ENCODE results near the gene KATNAL1. TPM values are rescaled to one million over a fixed set of nuclear protein-coding genes. Genes with fewer than 3 reads are reported as not detected.

The KATNAL1 gene
- total RNA-seq, 1 donor from 2014 or later: 46.9 TPM

DNA sequence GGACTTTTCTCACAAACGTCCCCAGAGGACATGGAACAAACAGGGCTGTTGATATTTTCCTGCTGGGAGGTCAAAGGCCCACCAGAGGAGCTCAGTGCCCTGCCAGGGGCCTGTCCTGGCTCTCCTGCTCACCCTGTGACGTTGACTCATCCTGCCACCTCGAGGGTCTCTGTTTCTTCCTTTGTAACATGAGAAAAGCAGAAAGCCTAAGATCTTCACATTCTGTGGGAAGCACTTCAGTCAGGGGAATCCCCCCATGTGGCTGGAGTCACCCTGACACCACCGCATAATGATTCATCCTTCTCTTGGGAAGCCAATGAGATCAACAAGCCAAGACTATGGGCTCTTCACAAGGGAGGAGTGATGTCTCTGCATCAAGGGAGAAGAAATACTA, 147.9 kb downstream of the KATNAL1 start:
- no peaks in the 10 kb centered on the region for H3K36me3 ChIP-seq
- H3K9me3 ChIP-seq (replicated peaks): no peaks in the 10 kb centered on the region
- H3K27ac ChIP-seq (replicated peaks): no peak overlapping the region
- no peak for DNase-seq
- no peaks in the 10 kb centered on the region for H3K4me1 ChIP-seq
- TF ChIP-seq, protein P1, sequence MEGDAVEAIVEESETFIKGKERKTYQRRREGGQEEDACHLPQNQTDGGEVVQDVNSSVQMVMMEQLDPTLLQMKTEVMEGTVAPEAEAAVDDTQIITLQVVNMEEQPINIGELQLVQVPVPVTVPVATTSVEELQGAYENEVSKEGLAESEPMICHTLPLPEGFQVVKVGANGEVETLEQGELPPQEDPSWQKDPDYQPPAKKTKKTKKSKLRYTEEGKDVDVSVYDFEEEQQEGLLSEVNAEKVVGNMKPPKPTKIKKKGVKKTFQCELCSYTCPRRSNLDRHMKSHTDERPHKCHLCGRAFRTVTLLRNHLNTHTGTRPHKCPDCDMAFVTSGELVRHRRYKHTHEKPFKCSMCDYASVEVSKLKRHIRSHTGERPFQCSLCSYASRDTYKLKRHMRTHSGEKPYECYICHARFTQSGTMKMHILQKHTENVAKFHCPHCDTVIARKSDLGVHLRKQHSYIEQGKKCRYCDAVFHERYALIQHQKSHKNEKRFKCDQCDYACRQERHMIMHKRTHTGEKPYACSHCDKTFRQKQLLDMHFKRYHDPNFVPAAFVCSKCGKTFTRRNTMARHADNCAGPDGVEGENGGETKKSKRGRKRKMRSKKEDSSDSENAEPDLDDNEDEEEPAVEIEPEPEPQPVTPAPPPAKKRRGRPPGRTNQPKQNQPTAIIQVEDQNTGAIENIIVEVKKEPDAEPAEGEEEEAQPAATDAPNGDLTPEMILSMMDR (IDR thresholded peaks at IDR 0.05; ENCODE audit: borderline replicate concordance): no peak
- H3K4me3 ChIP-seq: no peak overlapping the region
- H3K27me3 ChIP-seq (ENCODE audit: low read depth): peaks cover 19% of the 10 kb centered on the region
- intact Hi-C loops (cut with micrococcal nuclease): no loop called here

DNA sequence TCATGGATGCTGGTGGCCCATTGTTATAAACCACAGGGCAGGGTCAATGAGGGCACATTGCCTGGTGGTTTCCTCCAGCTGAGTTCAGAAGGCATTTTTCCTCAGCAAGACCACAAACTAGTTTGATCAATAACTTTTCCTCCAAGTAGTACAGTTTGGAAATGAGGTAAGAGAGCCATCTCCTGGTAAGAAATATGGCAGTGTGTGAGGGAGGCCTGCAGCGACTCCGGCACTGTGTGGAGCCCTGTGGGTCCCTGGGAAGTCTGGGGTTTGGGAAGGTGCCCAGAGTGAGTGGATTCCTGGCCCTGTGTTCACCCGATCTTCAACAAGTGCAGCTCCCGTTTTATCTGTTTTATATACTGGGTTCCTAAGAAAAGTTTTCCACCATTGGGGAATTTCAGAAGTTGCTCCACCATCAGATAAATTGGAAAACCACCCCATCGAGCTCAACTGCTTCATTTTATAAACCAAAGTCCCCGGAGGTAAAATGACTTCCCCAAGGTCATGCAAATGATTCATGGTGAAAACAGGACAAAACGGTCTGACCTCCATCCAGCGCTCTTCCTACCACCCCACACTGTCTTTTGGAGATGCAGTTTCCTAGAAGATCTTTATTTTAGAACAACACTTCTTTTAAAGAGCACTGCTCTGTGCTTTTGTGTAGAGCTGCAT, 148.4 kb downstream of the KATNAL1 start:
- DNase-seq: no peak
- Histone ChIP-seq H3K27me3 (ENCODE audit: low read depth) (peaks cover 19% of the 10 kb centered on the region), H3K36me3 (no peaks in the 10 kb centered on the region), H3K9me3 (replicated peaks) (no peaks in the 10 kb centered on the region), H3K4me3 (no peak overlapping the region), H3K27ac (replicated peaks) (no peak overlapping the region), H3K4me1 (no peaks in the 10 kb centered on the region)
- intact Hi-C loops (cut with micrococcal nuclease): no loop called here
- TF ChIP-seq, protein P1 (IDR thresholded peaks at IDR 0.05; ENCODE audit: borderline replicate concordance): no peak

- H3K27ac ChIP-seq (replicated peaks): no peak overlapping the region
- no peaks in the 10 kb centered on the region for H3K4me1 ChIP-seq
- H3K9me3 ChIP-seq (replicated peaks): no peaks in the 10 kb centered on the region
- H3K36me3 ChIP-seq: no peaks in the 10 kb centered on the region
- DNase-seq: no peak
- TF ChIP-seq, protein P1 (IDR thresholded peaks at IDR 0.05; ENCODE audit: borderline replicate concordance): no peak
- no peak overlapping the region for H3K4me3 ChIP-seq
- intact Hi-C loops (cut with micrococcal nuclease): no loop called here
- H3K27me3 ChIP-seq (ENCODE audit: low read depth): peaks cover 25% of the 10 kb centered on the region
Measured at GRCh38 chr13:30157616-30157993, 149.7 kb downstream of the KATNAL1 start.

GRCh38 chr13:30156826-30157615, 150.3 kb downstream of the KATNAL1 start:
- no peaks in the 10 kb centered on the region for H3K4me1 ChIP-seq
- H3K4me3 ChIP-seq: no peak overlapping the region
- H3K27ac ChIP-seq (replicated peaks): no peak overlapping the region
- DNase-seq: no peak
- no peaks in the 10 kb centered on the region for H3K9me3 ChIP-seq (replicated peaks)
- H3K36me3 ChIP-seq: no peaks in the 10 kb centered on the region
- intact Hi-C loops (cut with micrococcal nuclease): no loop called here
- peaks cover 25% of the 10 kb centered on the region for H3K27me3 ChIP-seq (ENCODE audit: low read depth)
- TF ChIP-seq, protein P1 (IDR thresholded peaks at IDR 0.05; ENCODE audit: borderline replicate concordance): no peak

GRCh38 chr13:30156270-30156669, 151.1 kb downstream of the KATNAL1 start:
- no peaks in the 10 kb centered on the region for H3K4me1 ChIP-seq
- H3K27me3 ChIP-seq (ENCODE audit: low read depth): peaks cover 25% of the 10 kb centered on the region
- H3K27ac ChIP-seq (replicated peaks): no peak overlapping the region
- TF ChIP-seq, protein P1 (IDR thresholded peaks at IDR 0.05; ENCODE audit: borderline replicate concordance): no peak
- no peak overlapping the region for H3K4me3 ChIP-seq
- DNase-seq: no peak
- no peaks in the 10 kb centered on the region for H3K9me3 ChIP-seq (replicated peaks)
- intact Hi-C loops (cut with micrococcal nuclease): no loop called here
- H3K36me3 ChIP-seq: no peaks in the 10 kb centered on the region

Data from left ventricle myocardium inferior (tissue), 1 donor.